Dedifferentiated amniotic fluid mesenchymal stem cell (primary cell): ENCODE results near the gene PSORS1C2.

Experiments used
- DNase-seq: peaks from one replicate; pipeline ENCODE4 v3.0.0-alpha.2; 2016; ENCODE audit errors: extremely low spot score

Gene PSORS1C2

GRCh38 chr6:31114541-31114878 is 24.4 kb downstream of the PSORS1C2 start, which contains the start of gene PSORS1C1:
PSORS1C1 (plus strand) TSS chr6:31114800; CDS start chr6:31129633, 14,833 bp downstream.
- DNase-seq, result peak; percentile 95

- DNase-seq, result peak; percentile 57
Measured at GRCh38 chr6:31113861-31114540, 24.9 kb downstream of the PSORS1C2 start.

GRCh38 chr6:31112478-31112877 is 26.4 kb downstream of the PSORS1C2 start, which contains the start of gene C6orf15:
C6orf15 (minus strand) TSS chr6:31112575; CDS start chr6:31112555, 20 bp downstream.
- no peak for DNase-seq

GRCh38 chr6:31111712-31112111 is 27.2 kb downstream of the PSORS1C2 start:
- no peak for DNase-seq

- no peak for DNase-seq
Measured at GRCh38 chr6:31110825-31111582, 27.9 kb downstream of the PSORS1C2 start.

GRCh38 chr6:31107052-31107451 is 31.8 kb downstream of the PSORS1C2 start:
- no peak for DNase-seq

GRCh38 chr6:31103136-31103535 is 35.7 kb downstream of the PSORS1C2 start:
- DNase-seq, result no peak

- no peak for DNase-seq
Measured at GRCh38 chr6:31098449-31098938, 40.4 kb downstream of the PSORS1C2 start.

- no peak for DNase-seq
Measured at GRCh38 chr6:31096656-31097055, 42.2 kb downstream of the PSORS1C2 start.

GRCh38 chr6:31096215-31096614 is 42.7 kb downstream of the PSORS1C2 start:
- DNase-seq, result no peak

- DNase-seq, result no peak
Measured at GRCh38 chr6:31094389-31094881, 44.4 kb downstream of the PSORS1C2 start.

GRCh38 chr6:31092769-31093505 is 45.9 kb downstream of the PSORS1C2 start:
- no peak for DNase-seq

- DNase-seq, result no peak
Measured at GRCh38 chr6:31092238-31092637, 46.6 kb downstream of the PSORS1C2 start.

GRCh38 chr6:31091680-31092079 is 47.2 kb downstream of the PSORS1C2 start:
- no peak for DNase-seq

GRCh38 chr6:31090973-31091364 is 47.9 kb downstream of the PSORS1C2 start:
- no peak for DNase-seq

GRCh38 chr6:31090275-31090972 is 48.4 kb downstream of the PSORS1C2 start:
- DNase-seq, result no peak
